HG02623 (cell line): ENCODE measurements around the gene RPP38.

ENCODE experiments used
- ATAC-seq: cut with Tn5 transposase; IDR thresholded peaks from one replicate; pipeline ENCODE4 v1.9.1; 2021; ENCODE audit warnings: moderate library complexity; ENCODE audit not compliant: unreplicated experiment

RPP38 gene

GRCh38 chr10:15106352-15107013, 9.3 kb downstream of the RPP38 start:
- ATAC-seq, result peak; percentile 82

- ATAC-seq, result no peak
Measured at GRCh38 chr10:15112657-15113056, 15.5 kb downstream of the RPP38 start.

- ATAC-seq, result no peak
Measured at GRCh38 chr10:15113766-15114165, 16.6 kb downstream of the RPP38 start.

GRCh38 chr10:15116225-15116624, 19.1 kb downstream of the RPP38 start:
- ATAC-seq, result no peak

GRCh38 chr10:15118615-15119014, 21.5 kb downstream of the RPP38 start:
- ATAC-seq, result no peak

GRCh38 chr10:15120523-15120922, 23.4 kb downstream of the RPP38 start:
- ATAC-seq, result no peak

- ATAC-seq, result no peak
Measured at GRCh38 chr10:15121707-15122106, 24.6 kb downstream of the RPP38 start.

- peak; percentile 80 for ATAC-seq
Measured at GRCh38 chr10:15122477-15123030, 25.4 kb downstream of the RPP38 start.

- ATAC-seq, result no peak
Measured at GRCh38 chr10:15123749-15124184, 26.6 kb downstream of the RPP38 start.

GRCh38 chr10:15124190-15124589, 27.0 kb downstream of the RPP38 start:
- no peak for ATAC-seq

- ATAC-seq, result no peak
Measured at GRCh38 chr10:15124908-15125307, 27.8 kb downstream of the RPP38 start.

- ATAC-seq, result no peak
Measured at GRCh38 chr10:15131330-15131729, 34.2 kb downstream of the RPP38 start.

- no peak for ATAC-seq
Measured at GRCh38 chr10:15136129-15137035, 39.2 kb downstream of the RPP38 start.

GRCh38 chr10:15137036-15137359, 39.8 kb downstream of the RPP38 start:
- no peak for ATAC-seq

- ATAC-seq, result no peak
Measured at GRCh38 chr10:15137636-15138035, 40.5 kb downstream of the RPP38 start.

- no peak for ATAC-seq
Measured at GRCh38 chr10:15140698-15141097, 43.5 kb downstream of the RPP38 start.

- peak; percentile 83 for ATAC-seq
Measured at GRCh38 chr10:15141136-15142054, 44.2 kb downstream of the RPP38 start.

GRCh38 chr10:15144788-15145187, 47.6 kb downstream of the RPP38 start:
- ATAC-seq, result no peak

- ATAC-seq, result no peak
Measured at GRCh38 chr10:15146366-15146765, 49.2 kb downstream of the RPP38 start.

- no peak for ATAC-seq
Measured at GRCh38 chr10:15147594-15148392, 50.6 kb downstream of the RPP38 start.
